ENCODE results near the gene CCDC88C.
A peak's percentile ranks its signal among the peaks of the same experiment; 100 is the strongest.

The CCDC88C gene

GRCh38 chr14:91364524-91365270 lies 52.9 kb downstream of the CCDC88C start:
- H3K27ac ChIP-seq, result peak overlapping the region; percentile 69; the same call in 1 of the 2 replicates

GRCh38 chr14:91363776-91364523 lies 53.7 kb downstream of the CCDC88C start:
- Histone ChIP-seq H3K27ac (peak overlapping the region; percentile 69), H3K4me1 (ENCODE audit: low read depth, poor library complexity, severe bottlenecking) (peaks cover 78% of the 10 kb centered on the region), H3K27me3 (ENCODE audit: insufficient read depth, low read depth) (no peaks in the 10 kb centered on the region), H3K9ac (peak overlapping the region; percentile 53; the same call in 1 of the 2 replicates), H3K4me2 (peak overlapping the region; percentile 60), H4K20me1 (ENCODE audit: insufficient read depth) (no peaks in the 10 kb centered on the region), H3K36me3 (ENCODE audit: insufficient read depth) (no peaks in the 10 kb centered on the region), H3K4me3 (IDR thresholded peaks at IDR 0.05; ENCODE audit: insufficient read depth, low read depth, low read length) (no peak overlapping the region), H3K79me2 (ENCODE audit: insufficient read depth, low read depth) (peaks cover 71% of the 10 kb centered on the region), H2AFZ (ENCODE audit: low read depth) (no peak overlapping the region)
- TF ChIP-seq, protein P1, sequence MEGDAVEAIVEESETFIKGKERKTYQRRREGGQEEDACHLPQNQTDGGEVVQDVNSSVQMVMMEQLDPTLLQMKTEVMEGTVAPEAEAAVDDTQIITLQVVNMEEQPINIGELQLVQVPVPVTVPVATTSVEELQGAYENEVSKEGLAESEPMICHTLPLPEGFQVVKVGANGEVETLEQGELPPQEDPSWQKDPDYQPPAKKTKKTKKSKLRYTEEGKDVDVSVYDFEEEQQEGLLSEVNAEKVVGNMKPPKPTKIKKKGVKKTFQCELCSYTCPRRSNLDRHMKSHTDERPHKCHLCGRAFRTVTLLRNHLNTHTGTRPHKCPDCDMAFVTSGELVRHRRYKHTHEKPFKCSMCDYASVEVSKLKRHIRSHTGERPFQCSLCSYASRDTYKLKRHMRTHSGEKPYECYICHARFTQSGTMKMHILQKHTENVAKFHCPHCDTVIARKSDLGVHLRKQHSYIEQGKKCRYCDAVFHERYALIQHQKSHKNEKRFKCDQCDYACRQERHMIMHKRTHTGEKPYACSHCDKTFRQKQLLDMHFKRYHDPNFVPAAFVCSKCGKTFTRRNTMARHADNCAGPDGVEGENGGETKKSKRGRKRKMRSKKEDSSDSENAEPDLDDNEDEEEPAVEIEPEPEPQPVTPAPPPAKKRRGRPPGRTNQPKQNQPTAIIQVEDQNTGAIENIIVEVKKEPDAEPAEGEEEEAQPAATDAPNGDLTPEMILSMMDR (conservative IDR thresholded peaks at IDR 0.05; ENCODE audit: low read depth, low read length), result no peak

More at GRCh38 chr14:91364524-91365270, 52.9 kb downstream of the CCDC88C start:
- H3K4me1 ChIP-seq (ENCODE audit: low read depth, poor library complexity, severe bottlenecking), result peaks cover 85% of the 10 kb centered on the region
- H4K20me1 ChIP-seq (ENCODE audit: insufficient read depth), result no peaks in the 10 kb centered on the region
- no peak overlapping the region for H3K4me3 ChIP-seq (IDR thresholded peaks at IDR 0.05; ENCODE audit: insufficient read depth, low read depth, low read length)
- peaks cover 79% of the 10 kb centered on the region for H3K79me2 ChIP-seq (ENCODE audit: insufficient read depth, low read depth)
- no peaks in the 10 kb centered on the region for H3K27me3 ChIP-seq (ENCODE audit: insufficient read depth, low read depth)
- no peak overlapping the region for H2AFZ ChIP-seq (ENCODE audit: low read depth)
- peak overlapping the region; percentile 60; the same call in 1 of the 2 replicates for H3K4me2 ChIP-seq
- no peaks in the 10 kb centered on the region for H3K36me3 ChIP-seq (ENCODE audit: insufficient read depth)
- TF ChIP-seq, protein P1 (conservative IDR thresholded peaks at IDR 0.05; ENCODE audit: low read depth, low read length), result no peak
- H3K9ac ChIP-seq, result peak overlapping the region; percentile 53; the same call in 1 of the 2 replicates

- H4K20me1 ChIP-seq (ENCODE audit: insufficient read depth), result no peaks in the 10 kb centered on the region
- H3K27ac ChIP-seq, result no peak overlapping the region
- H3K79me2 ChIP-seq (ENCODE audit: insufficient read depth, low read depth), result peaks cover 52% of the 10 kb centered on the region
- H2AFZ ChIP-seq (ENCODE audit: low read depth), result no peak overlapping the region
- peaks cover 68% of the 10 kb centered on the region for H3K4me1 ChIP-seq (ENCODE audit: low read depth, poor library complexity, severe bottlenecking)
- TF ChIP-seq, protein P1 (conservative IDR thresholded peaks at IDR 0.05; ENCODE audit: low read depth, low read length), result no peak
- no peak overlapping the region for H3K4me3 ChIP-seq (IDR thresholded peaks at IDR 0.05; ENCODE audit: insufficient read depth, low read depth, low read length)
- H3K4me2 ChIP-seq, result no peak overlapping the region
- no peak overlapping the region for H3K9ac ChIP-seq
- H3K27me3 ChIP-seq (ENCODE audit: insufficient read depth, low read depth), result no peaks in the 10 kb centered on the region
- H3K36me3 ChIP-seq (ENCODE audit: insufficient read depth), result no peaks in the 10 kb centered on the region
Observed at GRCh38 chr14:91361233-91361811, 56.3 kb downstream of the CCDC88C start.

DNA sequence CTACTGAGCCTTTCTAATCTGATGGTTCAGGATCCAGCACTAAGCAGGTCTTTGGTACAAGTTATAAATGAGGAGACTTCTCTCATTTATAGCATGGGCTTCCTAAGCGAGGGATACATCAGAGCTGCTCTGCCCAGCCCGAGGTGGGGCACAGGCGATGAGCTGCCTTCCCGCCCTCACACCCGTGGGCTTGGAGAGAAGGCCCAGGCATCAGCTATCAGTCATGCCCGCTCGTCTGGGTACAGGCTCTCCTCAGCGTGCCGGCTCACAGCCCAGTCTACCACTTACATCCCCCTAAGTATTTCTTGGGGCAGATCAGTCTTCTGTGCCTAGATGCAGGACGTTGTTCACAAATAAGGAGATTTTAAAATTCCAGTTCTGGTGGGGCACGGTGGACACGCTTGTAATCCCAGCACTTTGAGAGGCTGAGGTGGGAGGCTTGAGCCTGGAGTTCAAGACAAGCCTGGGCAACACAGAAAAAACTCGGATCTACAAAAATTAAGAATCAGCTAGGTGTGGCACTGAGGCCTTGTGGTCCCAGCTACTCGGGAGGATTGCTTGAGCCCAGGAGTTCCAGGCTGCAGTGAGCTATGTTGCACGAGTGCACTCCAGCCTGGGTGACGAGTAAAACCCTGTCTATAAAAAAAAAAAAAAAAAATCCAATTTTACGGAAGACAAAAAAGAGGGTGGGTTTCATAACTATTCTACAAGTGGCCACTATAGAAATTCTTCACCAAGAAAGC lies 57.0 kb downstream of the CCDC88C start:
- no peak overlapping the region for H3K27ac ChIP-seq
- H3K79me2 ChIP-seq (ENCODE audit: insufficient read depth, low read depth), result peaks cover 45% of the 10 kb centered on the region
- H3K4me1 ChIP-seq (ENCODE audit: low read depth, poor library complexity, severe bottlenecking), result peaks cover 68% of the 10 kb centered on the region
- H3K27me3 ChIP-seq (ENCODE audit: insufficient read depth, low read depth), result no peaks in the 10 kb centered on the region
- no peaks in the 10 kb centered on the region for H4K20me1 ChIP-seq (ENCODE audit: insufficient read depth)
- no peak overlapping the region for H3K4me3 ChIP-seq (IDR thresholded peaks at IDR 0.05; ENCODE audit: insufficient read depth, low read depth, low read length)
- no peaks in the 10 kb centered on the region for H3K36me3 ChIP-seq (ENCODE audit: insufficient read depth)
- TF ChIP-seq, protein P1 (conservative IDR thresholded peaks at IDR 0.05; ENCODE audit: low read depth, low read length), result no peak
- H3K4me2 ChIP-seq, result no peak overlapping the region
- no peak overlapping the region for H2AFZ ChIP-seq (ENCODE audit: low read depth)
- no peak overlapping the region for H3K9ac ChIP-seq

All from KMS-11 (cell line).